HG02798 (cell line): ENCODE results near the gene HSPB1.
"Not testable (repeated sequence)": the region's sequence is repeated elsewhere in the genome, so short reads cannot be mapped to it uniquely, and the experiment has no call there.

Source experiments
- ATAC-seq: cut with Tn5 transposase; IDR thresholded peaks from one replicate; pipeline ENCODE4 v1.9.1; 2021; ENCODE audit warnings: mild to moderate bottlenecking; ENCODE audit not compliant: unreplicated experiment, poor library complexity

HSPB1 gene

DNA sequence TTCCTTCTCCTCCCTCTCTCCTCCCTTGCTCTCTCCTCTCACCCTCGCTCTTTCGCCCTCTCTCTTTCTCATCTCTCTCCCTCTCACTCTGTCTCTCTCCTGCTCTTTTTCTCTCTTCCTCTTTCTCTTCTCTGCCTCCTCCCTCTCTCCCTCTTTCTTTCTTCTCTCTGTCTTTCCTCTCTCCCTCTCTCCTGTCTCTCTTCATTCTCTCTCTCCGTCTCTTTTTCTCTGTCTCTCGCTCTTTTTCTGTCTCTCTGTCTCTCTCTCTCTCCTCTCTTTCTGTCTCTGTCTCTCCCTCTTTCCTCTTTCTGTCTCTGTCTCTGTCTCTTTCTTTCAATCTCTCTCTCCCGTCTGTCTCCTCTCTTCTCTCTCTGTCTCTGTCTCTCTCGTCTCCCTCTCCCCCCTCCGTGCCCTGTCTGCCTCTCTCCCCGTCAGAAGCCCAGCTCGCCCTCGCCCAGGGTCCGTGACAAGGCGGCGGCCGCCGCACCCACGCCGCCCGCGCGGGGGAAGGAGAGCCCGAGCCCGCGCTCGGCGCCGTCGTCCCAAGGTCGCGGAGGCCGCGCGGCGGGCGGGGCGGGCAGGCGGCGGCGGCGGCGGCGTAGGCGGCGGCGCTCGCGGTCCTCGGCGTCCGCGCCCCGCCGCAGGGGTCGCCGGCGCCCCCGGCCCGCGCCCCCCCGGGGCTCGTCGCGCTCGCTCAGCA, 21.3 kb upstream of the HSPB1 start:
- no peak for ATAC-seq

DNA sequence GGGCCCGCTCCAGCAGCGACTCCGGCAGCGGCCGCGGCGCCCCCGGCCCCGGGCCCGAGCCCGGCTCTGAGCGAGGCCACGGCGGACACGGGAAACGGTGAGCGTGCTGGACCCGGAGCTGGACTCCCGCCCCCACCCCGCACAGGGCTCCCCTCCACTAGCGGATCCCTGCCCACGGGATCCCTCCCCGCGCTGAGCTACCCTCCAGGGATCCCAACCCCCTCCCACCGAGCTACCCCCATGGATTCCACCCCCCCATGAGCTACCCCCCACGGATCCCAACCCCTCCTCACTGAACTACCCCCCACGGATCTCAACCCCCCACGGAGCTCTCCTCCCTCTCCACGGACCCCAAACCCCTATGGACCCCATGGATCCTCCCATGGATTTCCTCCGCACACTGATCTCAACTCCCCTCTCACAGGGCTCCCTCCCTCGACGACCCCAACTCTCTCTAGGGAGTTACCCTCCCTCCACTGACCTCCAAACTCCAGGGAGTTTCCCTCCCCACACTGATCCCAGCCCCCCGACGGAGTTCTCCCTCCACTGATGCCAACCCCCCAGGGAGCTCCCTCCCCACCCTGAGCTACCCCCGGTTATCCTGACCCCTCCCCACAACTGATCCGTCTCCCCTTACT, 20.6 kb upstream of the HSPB1 start:
- ATAC-seq: no peak

GRCh38 chr7:76282344-76283253, 19.9 kb upstream of the HSPB1 start:
- ATAC-seq: no peak

- ATAC-seq: no peak
Measured at GRCh38 chr7:76283254-76284159, 19.0 kb upstream of the HSPB1 start.

- ATAC-seq: no peak
Measured at GRCh38 chr7:76285604-76286374, 16.7 kb upstream of the HSPB1 start.

DNA sequence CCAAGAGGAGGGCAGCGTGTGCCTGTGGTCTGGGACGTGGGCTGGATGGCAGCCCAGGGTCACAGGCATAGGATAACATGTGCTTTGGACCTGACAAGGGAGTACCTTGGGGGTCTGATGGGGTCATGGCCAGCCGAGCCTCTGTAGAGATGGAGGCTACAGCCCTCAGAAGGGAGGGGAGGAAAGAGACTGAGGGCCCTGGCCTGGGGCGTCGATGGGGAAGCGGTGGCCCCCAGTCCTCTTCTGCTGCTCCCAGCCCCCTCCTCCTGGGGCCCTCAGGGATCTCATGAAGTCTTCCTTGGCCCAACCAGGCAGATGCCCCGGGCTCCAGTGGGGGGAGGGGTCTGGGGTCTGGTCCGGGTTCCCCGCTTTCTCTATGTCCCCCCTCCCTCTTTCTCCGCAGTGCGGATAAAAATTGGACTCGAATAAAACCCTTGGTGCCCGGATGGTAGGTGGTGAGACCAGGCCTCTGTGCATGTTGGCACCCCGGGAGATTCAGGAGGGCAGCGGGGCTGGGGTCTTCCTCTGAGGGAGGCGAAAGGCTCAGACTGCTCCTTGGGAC, 15.6 kb upstream of the HSPB1 start:
- no peak for ATAC-seq

GRCh38 chr7:76290847-76291350, 11.6 kb upstream of the HSPB1 start:
- ATAC-seq: not testable (repeated sequence)

DNA sequence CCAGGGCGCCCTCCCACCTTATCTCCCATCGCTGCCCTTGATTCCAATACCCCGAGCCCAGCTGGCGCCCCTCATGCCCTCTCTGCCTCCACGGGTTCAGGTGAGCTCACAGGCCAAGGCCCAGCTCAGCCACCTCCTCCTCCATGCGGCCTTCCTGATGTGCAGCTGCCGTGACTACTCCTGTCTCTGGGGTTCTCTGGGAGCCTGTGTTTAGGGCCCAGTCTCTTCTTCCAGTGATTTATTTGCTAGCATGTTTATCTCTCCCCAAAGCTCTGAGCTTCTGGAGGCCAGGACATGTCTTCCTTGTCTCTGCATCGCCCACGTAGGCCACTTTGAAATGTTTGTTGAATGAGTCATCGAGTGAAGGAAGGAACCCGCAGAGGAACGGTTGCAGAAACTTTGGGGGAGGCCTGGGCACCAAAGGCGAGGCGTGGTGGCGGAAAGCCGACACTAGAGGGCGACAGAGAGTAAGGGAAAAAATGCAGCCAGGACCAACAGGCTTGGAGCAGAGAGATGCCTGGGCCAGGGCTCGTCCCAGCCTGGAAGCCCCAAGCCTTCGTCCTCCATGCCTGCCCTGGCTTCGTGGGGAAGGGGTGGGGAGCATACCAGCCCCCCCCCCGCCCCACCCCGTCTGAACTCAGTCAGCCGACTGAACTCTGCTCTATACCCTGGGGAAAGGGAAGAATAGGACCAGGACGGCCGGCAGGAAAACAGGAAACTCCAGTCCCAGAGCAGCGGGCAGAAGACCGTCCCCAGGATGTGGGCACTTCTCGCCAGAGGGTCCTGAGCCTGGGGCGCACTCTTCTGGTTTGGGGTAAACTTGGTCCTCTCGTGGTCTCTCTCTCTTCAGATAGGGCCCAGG, 10.9 kb upstream of the HSPB1 start:
- peak; percentile 85 for ATAC-seq

- ATAC-seq: no peak
Measured at GRCh38 chr7:76292213-76292573, 10.3 kb upstream of the HSPB1 start.

- ATAC-seq: not testable (repeated sequence)
Measured at GRCh38 chr7:76292911-76293310, 9.6 kb upstream of the HSPB1 start.

DNA sequence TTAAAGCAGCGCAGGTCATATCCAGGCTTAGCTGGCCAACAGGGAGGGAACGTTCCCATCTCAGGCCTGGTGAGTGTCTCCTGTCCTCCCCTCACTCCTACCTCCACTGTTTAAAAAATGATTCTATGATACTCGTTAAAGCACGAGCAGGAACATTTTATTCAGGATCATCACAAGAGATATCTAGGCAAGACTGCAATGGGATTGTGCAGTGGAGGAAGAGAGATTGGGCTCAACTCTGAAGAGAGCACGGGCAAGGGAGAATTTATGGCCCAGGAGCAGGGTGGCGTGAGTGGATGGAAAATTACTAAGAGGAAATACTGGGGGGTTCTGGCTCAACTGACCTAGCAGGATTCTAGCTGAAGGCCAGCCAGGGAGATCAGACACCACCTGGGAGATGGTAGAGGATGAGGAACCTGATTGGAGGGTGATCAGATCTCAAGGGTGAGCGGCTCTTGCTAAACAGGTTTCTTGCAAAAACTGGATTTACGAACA, 9.0 kb upstream of the HSPB1 start:
- no peak for ATAC-seq

DNA sequence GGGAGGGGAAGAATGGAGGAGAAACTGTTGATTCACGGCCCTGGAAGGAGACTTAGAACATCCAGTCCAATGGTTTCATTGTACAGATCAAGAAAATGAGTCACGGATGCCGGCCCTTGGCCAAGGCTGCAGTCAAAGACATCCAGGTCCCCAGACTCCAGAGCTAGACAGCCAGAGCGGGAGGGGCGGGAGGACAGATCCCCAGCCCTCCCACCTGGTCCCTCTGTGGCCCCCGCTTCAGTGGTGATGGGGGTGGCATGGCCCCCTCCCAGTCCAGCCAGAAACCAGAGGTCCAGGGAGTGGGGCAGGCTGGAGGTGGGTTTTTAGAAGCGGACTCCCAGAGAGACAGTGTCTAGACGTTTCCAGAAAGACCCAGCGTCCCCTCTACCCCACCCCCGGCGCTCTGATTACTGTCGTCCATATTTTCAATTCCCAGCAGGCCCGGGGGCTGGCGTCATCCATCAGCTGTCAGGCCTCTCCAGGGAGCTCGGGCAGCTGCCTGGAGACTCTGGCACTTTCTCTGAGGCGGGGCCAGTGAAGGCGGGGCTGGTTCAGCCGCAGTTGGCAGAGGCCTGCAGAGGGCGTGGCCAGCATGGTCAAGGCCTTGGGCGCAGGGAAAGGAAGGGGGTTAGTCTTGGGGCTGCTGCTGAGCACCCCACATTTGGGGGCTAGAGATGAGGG, 8.0 kb upstream of the HSPB1 start:
- no peak for ATAC-seq

- no peak for ATAC-seq
Measured at GRCh38 chr7:76296743-76297740, 5.4 kb upstream of the HSPB1 start.

DNA sequence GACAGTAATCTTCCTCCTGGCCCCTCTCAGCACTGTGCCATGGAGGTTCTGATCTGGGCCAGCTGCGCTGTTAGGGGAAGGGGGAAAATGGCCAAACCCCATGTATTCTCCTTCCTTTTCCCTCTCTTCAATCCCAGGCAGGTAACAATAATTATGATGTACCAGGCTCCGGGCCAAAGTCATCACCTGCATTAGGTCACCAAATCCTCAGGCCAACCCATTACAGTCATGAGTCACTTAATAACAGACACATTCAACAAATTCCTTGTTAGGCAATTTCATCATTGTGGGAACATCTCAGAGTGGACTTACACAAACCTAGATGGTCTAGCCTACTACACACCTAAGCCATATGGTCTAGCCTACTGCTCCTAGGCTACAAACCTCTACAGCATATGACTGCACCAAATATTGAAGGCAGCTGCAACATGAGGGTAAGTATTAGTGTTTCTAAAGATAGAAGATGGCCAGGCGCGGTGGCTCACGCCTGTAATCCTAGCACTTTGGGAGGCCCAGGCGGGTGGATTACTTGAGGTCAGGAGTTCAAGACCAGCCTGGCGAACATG, 2.2 kb upstream of the HSPB1 start:
- no peak for ATAC-seq

DNA sequence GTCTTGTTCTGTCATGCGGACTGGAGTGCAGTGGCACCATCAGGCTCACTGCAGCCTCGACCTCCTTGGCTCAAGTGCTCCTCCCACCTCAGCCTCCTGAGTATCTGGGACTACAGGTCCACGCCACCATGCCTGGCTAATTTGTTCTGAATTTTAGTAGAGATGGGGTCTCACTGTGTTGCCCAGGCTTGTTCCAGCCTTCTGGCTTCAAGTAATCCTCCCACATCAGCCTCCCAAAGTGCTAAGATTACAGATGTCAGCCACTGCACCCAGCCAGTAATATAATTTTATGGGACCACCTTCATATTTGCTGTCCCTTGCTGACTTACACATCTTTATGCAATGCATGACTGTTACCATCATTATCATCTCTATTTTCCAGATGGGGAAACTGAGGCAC, 1.5 kb upstream of the HSPB1 start:
- no peak for ATAC-seq
